IMR-90 (cell line): ENCODE measurements around the gene ECT2. TPM values are rescaled to one million over a fixed set of nuclear protein-coding genes. Genes with fewer than 3 reads are reported as not detected.

Source experiments
- ATAC-seq: fragments of 200-7000 bp; cut with Tn5 transposase; 2 replicates; pipeline ENCODE4 v1.9.1; 2020; ENCODE audit warnings: low read depth, mild to moderate bottlenecking, moderate library complexity
- BruUV-seq: library from RNA; stranded (reverse); fragments of 400-500 nt; replicated peaks from 2 replicates; lab custom pipeline; 2021; lab: Mats Ljungman, UMichigan
- CTCF ChIA-PET: fragments of 300-600 bp; formaldehyde crosslinking; extraction: SDS; loops from one replicate; lab custom pipeline; 2021; ENCODE audit warnings: antibody characterized with exemption; lab: Yijun Ruan, JAX
- POLR2A ChIA-PET: fragments of 300-600 bp; sonication (Branson Sonifier 250); formaldehyde crosslinking; loops from one replicate; lab custom pipeline; 2022; ENCODE audit warnings: antibody characterized with exemption; ENCODE audit not compliant: unreplicated experiment; lab: Charles Lee
- DNase-seq: peaks from one replicate; pipeline ENCODE4 v3.0.0; 2013
- H2AFZ ChIP-seq: replicated peaks from 2 replicates; pipeline ENCODE3; 2013; ENCODE audit warnings: low read length, mild to moderate bottlenecking; ENCODE audit not compliant: poor library complexity
- H2AK5ac ChIP-seq: 2 replicates; pipeline ENCODE4 v1.6.1; 2013; ENCODE audit warnings: low read depth, low read length, inconsistent platforms
- H2AK9ac ChIP-seq: replicated peaks from 2 replicates; pipeline ENCODE3; 2013; ENCODE audit warnings: mild to moderate bottlenecking, low read depth, low read length, moderate library complexity; ENCODE audit not compliant: poor library complexity
- H2BK120ac ChIP-seq: 2 replicates; pipeline ENCODE4 v1.6.1; 2013; ENCODE audit warnings: low read depth, low read length, inconsistent platforms
- H2BK15ac ChIP-seq: 3 replicates; pipeline ENCODE4 v1.6.1; 2013; ENCODE audit warnings: low read depth, low read length, inconsistent platforms
- H2BK20ac ChIP-seq: 2 replicates; pipeline ENCODE4 v1.6.1; 2013; ENCODE audit warnings: low read depth, mild to moderate bottlenecking, inconsistent platforms, low read length, moderate library complexity
- H2BK5ac ChIP-seq: 2 replicates; pipeline ENCODE4 v1.6.1; 2013; ENCODE audit warnings: mild to moderate bottlenecking, low read depth, low read length, inconsistent platforms; ENCODE audit not compliant: poor library complexity, severe bottlenecking
- H3K14ac ChIP-seq: replicated peaks from 2 replicates; pipeline ENCODE4 v1.6.1; 2013; ENCODE audit warnings: low read depth, low read length, inconsistent platforms
- H3K18ac ChIP-seq: 2 replicates; pipeline ENCODE4 v1.6.1; 2013; ENCODE audit warnings: low read depth, low read length, control low read depth
- H3K23ac ChIP-seq: 2 replicates; pipeline ENCODE4 v1.6.1; 2013; ENCODE audit warnings: low read depth, low read length, inconsistent platforms
- H3K27ac ChIP-seq: 2 replicates; pipeline ENCODE4 v1.5.1; 2013; ENCODE audit warnings: mild to moderate bottlenecking, control low read depth, low read length; ENCODE audit not compliant: insufficient read depth
- H3K27me3 ChIP-seq: 2 replicates; pipeline ENCODE4 v1.6.1; 2013; ENCODE audit warnings: low read length; ENCODE audit not compliant: control insufficient read depth, insufficient read depth
- H3K36me3 ChIP-seq: 2 replicates; pipeline ENCODE4 v1.6.1; 2013; ENCODE audit warnings: low read length, mixed read lengths; ENCODE audit not compliant: control insufficient read depth, insufficient read depth
- H3K4ac ChIP-seq: 2 replicates; pipeline ENCODE4 v1.6.1; 2013; ENCODE audit warnings: low read depth, low read length, inconsistent platforms
- H3K4me1 ChIP-seq: 2 replicates; pipeline ENCODE4 v1.6.1; 2013; ENCODE audit warnings: low read length, mixed read lengths; ENCODE audit not compliant: control insufficient read depth, insufficient read depth
- H3K4me2 ChIP-seq: 2 replicates; pipeline ENCODE4 v1.6.1; 2013; ENCODE audit warnings: low read depth, mild to moderate bottlenecking, control low read depth, low read length, moderate library complexity
- H3K4me3 ChIP-seq: 2 replicates; pipeline ENCODE4 v1.5.1; 2013; ENCODE audit warnings: low read depth, mild to moderate bottlenecking, control low read depth, low read length, moderate library complexity; ENCODE audit not compliant: insufficient read depth
- H3K56ac ChIP-seq: 2 replicates; pipeline ENCODE4 v1.6.1; 2013; ENCODE audit warnings: low read length, inconsistent platforms; ENCODE audit not compliant: insufficient read depth; ENCODE audit errors: extremely low read depth
- H3K79me1 ChIP-seq, 2 experiments: 2 replicates each; pipeline ENCODE4 v1.6.1; 2013; ENCODE audit warnings: low read length in 2 of 2, inconsistent platforms in 1 of 2, low read depth in 1 of 2
- H3K9ac ChIP-seq: 2 replicates; pipeline ENCODE4 v1.6.1; 2013; ENCODE audit warnings: low read depth, low read length, control low read depth
- H3K9me1 ChIP-seq: 2 replicates; pipeline ENCODE4 v1.6.1; 2013; ENCODE audit warnings: low read length, inconsistent platforms; ENCODE audit not compliant: insufficient read depth
- H3K9me3 ChIP-seq: 2 replicates; pipeline ENCODE4 v1.6.1; 2013; ENCODE audit warnings: low read length; ENCODE audit not compliant: control insufficient read depth, insufficient read depth
- H4K20me1 ChIP-seq: 2 replicates; pipeline ENCODE4 v1.6.1; 2013; ENCODE audit warnings: low read length, inconsistent platforms; ENCODE audit not compliant: insufficient read depth
- H4K5ac ChIP-seq: 2 replicates; pipeline ENCODE4 v1.6.1; 2013; ENCODE audit warnings: mild to moderate bottlenecking, low read depth, low read length, control low read depth
- H4K8ac ChIP-seq, 2 experiments: 2 replicates each; pipeline ENCODE4 v1.6.1; 2013; ENCODE audit warnings: low read depth in 2 of 2, low read length in 2 of 2, control low read depth in 1 of 2, inconsistent platforms in 1 of 2
- H4K91ac ChIP-seq: 2 replicates; pipeline ENCODE4 v1.6.1; 2013; ENCODE audit warnings: low read depth, low read length, inconsistent platforms; ENCODE audit not compliant: insufficient read depth
- BHLHE40 ChIP-seq: fragments of 150-350 bp; IDR thresholded peaks from 2 replicates; pipeline ENCODE4 v1.6.1; 2016; ENCODE audit warnings: mild to moderate bottlenecking, low read depth, low read length
- CHD1 ChIP-seq: IDR thresholded peaks from 2 replicates; pipeline ENCODE4 v1.6.1; 2012; ENCODE audit warnings: low read depth, low read length, improper control_type of control experiment
- FOS ChIP-seq: fragments of 150-350 bp; IDR thresholded peaks from 2 replicates; pipeline ENCODE4 v1.6.1; 2016; ENCODE audit warnings: low read depth, low read length
- POLR2A ChIP-seq: IDR thresholded peaks from 2 replicates; pipeline ENCODE4 v1.6.1; 2012; ENCODE audit warnings: mild to moderate bottlenecking, low read depth, low read length
- RCOR1 ChIP-seq: IDR thresholded peaks from 2 replicates; pipeline ENCODE4 v1.6.1; 2012; ENCODE audit warnings: mild to moderate bottlenecking, low read length, improper control_type of control experiment; ENCODE audit not compliant: insufficient replicate concordance
- RFX5 ChIP-seq: IDR thresholded peaks from 2 replicates; pipeline ENCODE4 v1.8.0; 2012; ENCODE audit warnings: low read depth, mild to moderate bottlenecking, low read length, moderate library complexity
- WGBS, 2 experiments: methylation state at CpG; one replicate each; pipeline versions ENCODE4 v1.1.5 to v1.1.7; 2013; ENCODE audit warnings: missing lambda C conversion rate in 2 of 2; ENCODE audit not compliant: insufficient read length in 1 of 2; ENCODE audit errors: extremely low coverage in 2 of 2; 5-methylcytosine and 5-hydroxymethylcytosine counted together
- dilution Hi-C: fragments of 300-500 bp; cut with HindIII; formaldehyde crosslinking; loops from one replicate; pipeline ENCODE4 v1.14.3; 2018; ENCODE audit warnings: low sequenced_read_pairs; ENCODE audit not compliant: unreplicated experiment
- in situ Hi-C: fragments of 300-500 bp; cut with MboI; formaldehyde crosslinking; loops from 3 replicates; pipeline ENCODE4 v1.14.3; 2019; ENCODE audit warnings: low sequenced_read_pairs, inconsistent platforms, mixed read lengths
- intact Hi-C: fragments of 100-400 bp; cut with micrococcal nuclease; formaldehyde crosslinking; loops from 2 replicates; pipeline ENCODE4 v1.10.0; 2022
- polyA plus RNA-seq, 3 experiments: library from polyadenylated mRNA; depleted of rRNA; stranded (reverse); fragments of >200 nt; gene quantifications; 2 replicates each; pipeline ENCODE4 v1.2.3, GENCODE V29; 2012; ENCODE audit warnings: low replicate concordance in 1 of 3
- total RNA-seq: library from RNA; depleted of rRNA; stranded (reverse); fragments of >200 nt; gene quantifications from 2 replicates; pipeline ENCODE4 v1.2.3, GENCODE V29; 2012
- TF ChIP-seq, protein P1 (sequence below): fragments of 150-350 bp; IDR thresholded peaks from 2 replicates; pipeline ENCODE4 v1.6.1; 2016; ENCODE audit warnings: low read depth, mild to moderate bottlenecking, low read length, moderate library complexity, borderline replicate concordance
- TF ChIP-seq, protein P2 (sequence below): conservative IDR thresholded peaks from 2 replicates; pipeline ENCODE4 v1.5.1; 2012; ENCODE audit warnings: mild to moderate bottlenecking, low read depth, low read length, improper control_type of control experiment

The ECT2 gene
- total and polyA plus RNA-seq, 2 of the 4 experiments (the other 2 are of a cell fraction), result 18.1 to 37.8 TPM

DNA sequence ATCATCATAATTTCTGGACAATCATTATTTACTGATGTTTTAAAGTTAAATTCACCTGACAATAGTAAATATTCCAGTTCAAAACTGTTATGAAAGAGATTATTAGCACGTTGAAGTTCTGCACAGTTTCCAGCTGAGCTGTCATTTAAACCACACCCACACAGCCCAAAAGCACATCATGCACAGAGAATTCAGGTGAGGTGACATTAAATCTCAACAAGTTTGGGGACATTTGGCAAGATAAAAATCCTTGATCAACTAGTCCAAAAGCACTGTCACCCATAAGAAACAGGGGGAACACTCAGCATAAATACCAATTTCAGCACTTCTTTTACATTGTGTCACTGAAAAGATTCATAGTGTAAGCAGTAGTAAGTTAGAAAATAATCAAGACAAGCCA lies 46.5 kb upstream of the ECT2 start:
- Histone ChIP-seq H4K91ac (no peak overlapping the region), H3K4me3 (no peak overlapping the region), H3K18ac (no peak overlapping the region), H3K4ac (no peak overlapping the region), H3K4me2 (no peak overlapping the region), H3K79me1 (peaks cover 36 to 66% of the 10 kb centered on the region in 2 experiments), H3K36me3 (no peaks in the 10 kb centered on the region), H3K27ac (no peak overlapping the region), H3K14ac (no peak overlapping the region), H3K4me1 (peaks cover 5% of the 10 kb centered on the region), H3K56ac (no peak overlapping the region), H3K9me3 (no peaks in the 10 kb centered on the region), H4K5ac (no peak overlapping the region; the same call in 1 of the 2 replicates), H2AK5ac (no peak overlapping the region), H2BK120ac (no peak overlapping the region), H4K20me1 (peaks cover 9% of the 10 kb centered on the region), H2BK5ac (no peak overlapping the region), H2AK9ac (no peak overlapping the region), H3K27me3 (no peaks in the 10 kb centered on the region), H2BK15ac (no peak overlapping the region), H3K23ac (no peak overlapping the region), H2BK20ac (no peak overlapping the region), H4K8ac (no peak overlapping the region), H3K9me1 (peaks cover 20% of the 10 kb centered on the region; the same call in 1 of the 2 replicates), H2AFZ (no peak overlapping the region), H3K9ac (no peak overlapping the region)
- TF ChIP-seq, protein P1, sequence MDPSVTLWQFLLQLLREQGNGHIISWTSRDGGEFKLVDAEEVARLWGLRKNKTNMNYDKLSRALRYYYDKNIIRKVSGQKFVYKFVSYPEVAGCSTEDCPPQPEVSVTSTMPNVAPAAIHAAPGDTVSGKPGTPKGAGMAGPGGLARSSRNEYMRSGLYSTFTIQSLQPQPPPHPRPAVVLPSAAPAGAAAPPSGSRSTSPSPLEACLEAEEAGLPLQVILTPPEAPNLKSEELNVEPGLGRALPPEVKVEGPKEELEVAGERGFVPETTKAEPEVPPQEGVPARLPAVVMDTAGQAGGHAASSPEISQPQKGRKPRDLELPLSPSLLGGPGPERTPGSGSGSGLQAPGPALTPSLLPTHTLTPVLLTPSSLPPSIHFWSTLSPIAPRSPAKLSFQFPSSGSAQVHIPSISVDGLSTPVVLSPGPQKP, result no peak
- TF ChIP-seq CHD1, result no peak
- TF ChIP-seq POLR2A, result no peak
- TF ChIP-seq, protein P2, sequence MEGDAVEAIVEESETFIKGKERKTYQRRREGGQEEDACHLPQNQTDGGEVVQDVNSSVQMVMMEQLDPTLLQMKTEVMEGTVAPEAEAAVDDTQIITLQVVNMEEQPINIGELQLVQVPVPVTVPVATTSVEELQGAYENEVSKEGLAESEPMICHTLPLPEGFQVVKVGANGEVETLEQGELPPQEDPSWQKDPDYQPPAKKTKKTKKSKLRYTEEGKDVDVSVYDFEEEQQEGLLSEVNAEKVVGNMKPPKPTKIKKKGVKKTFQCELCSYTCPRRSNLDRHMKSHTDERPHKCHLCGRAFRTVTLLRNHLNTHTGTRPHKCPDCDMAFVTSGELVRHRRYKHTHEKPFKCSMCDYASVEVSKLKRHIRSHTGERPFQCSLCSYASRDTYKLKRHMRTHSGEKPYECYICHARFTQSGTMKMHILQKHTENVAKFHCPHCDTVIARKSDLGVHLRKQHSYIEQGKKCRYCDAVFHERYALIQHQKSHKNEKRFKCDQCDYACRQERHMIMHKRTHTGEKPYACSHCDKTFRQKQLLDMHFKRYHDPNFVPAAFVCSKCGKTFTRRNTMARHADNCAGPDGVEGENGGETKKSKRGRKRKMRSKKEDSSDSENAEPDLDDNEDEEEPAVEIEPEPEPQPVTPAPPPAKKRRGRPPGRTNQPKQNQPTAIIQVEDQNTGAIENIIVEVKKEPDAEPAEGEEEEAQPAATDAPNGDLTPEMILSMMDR, result no peak
- TF ChIP-seq RFX5, result no peak
- TF ChIP-seq RCOR1, result no peak
- TF ChIP-seq BHLHE40, result no peak
- TF ChIP-seq FOS, result no peak
- POLR2A ChIA-PET, result no interaction called here
- in situ Hi-C loops (no loop called here), intact Hi-C loops (no loop called here), dilution Hi-C loops (no loop called here)
- DNase-seq (no peak), ATAC-seq (no peak)
- no TSS peak for BruUV-seq
- CTCF ChIA-PET, result no interaction called here
- no CpG with 5 or more reads among the region's 1 CpG for WGBS, 2 experiments
